Kidney (tissue), 14 donors: ENCODE results near the gene BAG2. TPM values are rescaled to one million over a fixed set of nuclear protein-coding genes. Genes with fewer than 3 reads are reported as not detected.

ENCODE experiments used
- DNase-seq, 5 donors: peaks; one replicate each; pipeline ENCODE4 v3.0.0-alpha.2; 2013 to 2020
- FAIRE-seq: peaks from 2 replicates; lab custom pipeline; 2012; peaks lifted over from hg19 to GRCh38; lab: Jason Lieb, UNC
- H3K27ac ChIP-seq, 2 donors: one replicate each; pipeline ENCODE4 v1.7.0; 2013; ENCODE audit warnings: low read depth in 2 of 2, low read length in 2 of 2, inconsistent platforms in 1 of 2
- H3K27me3 ChIP-seq: one replicate; pipeline ENCODE4 v1.7.1; 2013; ENCODE audit warnings: low read length, inconsistent platforms; ENCODE audit not compliant: control insufficient read depth, insufficient read depth
- H3K36me3 ChIP-seq, 3 donors: one replicate each; pipeline versions ENCODE4 v1.7.0 to v1.7.1; 2013; ENCODE audit warnings: low read length in 3 of 3, control low read depth in 1 of 3, inconsistent platforms in 1 of 3; ENCODE audit not compliant: insufficient read depth in 3 of 3, control insufficient read depth in 2 of 3
- H3K4me1 ChIP-seq, 3 donors: one replicate each; pipeline versions ENCODE4 v1.7.0 to v1.7.1; 2013; ENCODE audit warnings: low read length in 3 of 3, inconsistent platforms in 1 of 3, low read depth in 1 of 3; ENCODE audit not compliant: control insufficient read depth in 2 of 3, insufficient read depth in 2 of 3
- H3K4me3 ChIP-seq, 3 donors: one replicate each; pipeline versions ENCODE4 v1.7.0 to v1.8.1; 2013; ENCODE audit warnings: low read length in 3 of 3, control low read depth in 1 of 3, inconsistent platforms in 1 of 3
- H3K9ac ChIP-seq, 3 donors: one replicate each; pipeline versions ENCODE4 v1.7.0 to v1.7.1; 2013; ENCODE audit warnings: low read length in 3 of 3, control low read depth in 1 of 3, inconsistent platforms in 1 of 3
- H3K9me3 ChIP-seq, 3 donors: one replicate each; pipeline versions ENCODE4 v1.7.0 to v1.7.1; 2013; ENCODE audit warnings: low read length in 3 of 3, control low read depth in 1 of 3, inconsistent platforms in 1 of 3; ENCODE audit not compliant: control insufficient read depth in 2 of 3, insufficient read depth in 1 of 3
- CTCF ChIP-seq: IDR thresholded peaks from 3 replicates; pipeline ENCODE4 v1.5.1; 2012; ENCODE audit warnings: mild to moderate bottlenecking, moderate library complexity, borderline replicate concordance; ENCODE audit not compliant: insufficient read depth; ENCODE audit errors: extremely low read depth
- intact Hi-C: fragments of 100-400 bp; cut with DNase I; formaldehyde crosslinking; loops from one replicate; pipeline ENCODE4 v1.11.1; 2022
- polyA plus RNA-seq: library from polyadenylated mRNA; stranded (reverse); fragments of 350-450 nt; fragmentation: Illumina TruSeq; extraction: RNeasy Lipid Tissue Mini Kit (QIAGEN cat#74804); gene quantifications from one replicate; pipeline ENCODE4 v1.2.3, GENCODE V29; 2014; ENCODE audit warnings: low read depth, low replicate concordance; ENCODE audit not compliant: insufficient read depth
- total RNA-seq: library from RNA; stranded (reverse); fragmentation: NEBNext Ultra II Directional; extraction: Animal tissue kit (Norgen Biotek cat#: 25700); gene quantifications from one replicate; pipeline ENCODE4 v1.2.1, GENCODE V29; 2021
- donor health status: control.
- donor health status: control.
- donor health status: control.
- donor health status: control.
- donor health status: control.
- donor health status: DM: yes; HTN: yes; CAD: no.
- donor health status: Normal renal cell carcinoma (clear cell type).

The BAG2 gene
- total and polyA plus RNA-seq, 2 donors from 2014 or later: 2.7 to 3.2 TPM

DNA sequence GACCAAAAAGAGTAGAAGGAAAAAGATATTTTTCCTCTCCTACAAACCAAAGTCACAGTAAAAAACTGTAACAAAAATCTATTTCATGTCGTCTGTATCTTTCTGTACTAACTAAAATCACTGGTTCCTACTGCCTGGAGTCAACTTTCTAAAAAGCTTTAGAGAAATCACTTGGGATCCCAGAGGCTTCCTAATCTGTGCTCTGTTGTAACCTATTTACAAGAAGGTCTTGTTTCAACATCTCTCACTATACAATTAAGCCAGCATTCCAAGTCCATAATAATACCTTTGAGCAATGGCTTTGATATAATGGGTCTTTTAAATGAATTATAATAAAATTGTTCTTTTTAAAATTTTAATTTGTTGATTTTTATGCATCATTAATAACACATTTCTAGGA, 29.6 kb downstream of the BAG2 start:
- DNase-seq (no peak), FAIRE-seq (no peak)
- Histone ChIP-seq H3K36me3 (peaks cover 0 to 3% (median 0%) of the 10 kb centered on the region in 3 donors), H3K9me3 (no peaks in the 10 kb centered on the region), H3K4me3 (no peak overlapping the region), H3K27ac (no peak overlapping the region), H3K4me1 (no peaks in the 10 kb centered on the region), H3K27me3 (no peaks in the 10 kb centered on the region), H3K9ac (no peak overlapping the region)
- intact Hi-C loops: no loop called here
- no peak for TF ChIP-seq CTCF

GRCh38 chr6:57205550-57206328, 33.6 kb downstream of the BAG2 start:
- DNase-seq: no peak
- no peak overlapping the region for H3K4me3 ChIP-seq
- H3K4me1 ChIP-seq: no peaks in the 10 kb centered on the region
- H3K9me3 ChIP-seq: no peaks in the 10 kb centered on the region
- no peak for FAIRE-seq
- peaks cover 0 to 3% (median 0%) of the 10 kb centered on the region in 3 donors for H3K36me3 ChIP-seq
- no peak for TF ChIP-seq CTCF
- no peaks in the 10 kb centered on the region for H3K27me3 ChIP-seq
- H3K9ac ChIP-seq: no peak overlapping the region
- H3K27ac ChIP-seq: no peak overlapping the region
- intact Hi-C loops: no loop called here

GRCh38 chr6:57207141-57207540, 35.0 kb downstream of the BAG2 start:
- Histone ChIP-seq H3K4me3 (no peak overlapping the region), H3K36me3 (peaks cover 0 to 3% (median 0%) of the 10 kb centered on the region in 3 donors), H3K27ac (no peak overlapping the region), H3K4me1 (no peaks in the 10 kb centered on the region), H3K27me3 (no peaks in the 10 kb centered on the region), H3K9ac (no peak overlapping the region), H3K9me3 (no peaks in the 10 kb centered on the region)
- intact Hi-C loops: no loop called here
- DNase-seq (no peak), FAIRE-seq (no peak)
- TF ChIP-seq CTCF: no peak

GRCh38 chr6:57207872-57208271, 35.7 kb downstream of the BAG2 start:
- no peaks in the 10 kb centered on the region for H3K4me1 ChIP-seq
- intact Hi-C loops: no loop called here
- DNase-seq (no peak), FAIRE-seq (no peak)
- no peaks in the 10 kb centered on the region for H3K9me3 ChIP-seq
- H3K4me3 ChIP-seq: no peak overlapping the region
- H3K36me3 ChIP-seq: no peaks in the 10 kb centered on the region
- no peak for TF ChIP-seq CTCF
- no peak overlapping the region for H3K9ac ChIP-seq
- H3K27ac ChIP-seq: no peak overlapping the region
- no peaks in the 10 kb centered on the region for H3K27me3 ChIP-seq
